GM12873 (cell line): ENCODE results near the gene OBI1.

Experiments used
- CTCF ChIP-seq: IDR thresholded peaks from 2 replicates; pipeline ENCODE4 v1.5.1; 2012; ENCODE audit warnings: low read depth, mild to moderate bottlenecking, moderate library complexity, low read length, control low read depth; ENCODE audit not compliant: insufficient read depth; ENCODE audit errors: missing control alignments

OBI1 gene

GRCh38 chr13:78592584-78592983, 66.4 kb downstream of the OBI1 start:
- TF ChIP-seq CTCF: no peak

- no peak for TF ChIP-seq CTCF
Observed at GRCh38 chr13:78589206-78589605, 69.7 kb downstream of the OBI1 start.

GRCh38 chr13:78587395-78587794, 71.6 kb downstream of the OBI1 start:
- TF ChIP-seq CTCF: no peak

- peak; percentile 57 for TF ChIP-seq CTCF
Observed at GRCh38 chr13:78586706-78587105, 72.2 kb downstream of the OBI1 start.

GRCh38 chr13:78576261-78576660, 82.7 kb downstream of the OBI1 start:
- TF ChIP-seq CTCF: no peak

GRCh38 chr13:78572459-78572858, 86.5 kb downstream of the OBI1 start:
- TF ChIP-seq CTCF: no peak

GRCh38 chr13:78569029-78569428, 89.9 kb downstream of the OBI1 start:
- TF ChIP-seq CTCF: no peak
